Testis (tissue), 3 donors: Measurements from ENCODE around the gene SLC29A3. TPM values are rescaled to one million over a fixed set of nuclear protein-coding genes. Genes with fewer than 3 reads are reported as not detected.

Experiments
- DNase-seq: peaks from one replicate; pipeline ENCODE4 v3.0.0-alpha.2; 2019
- H3K27ac ChIP-seq, 2 donors: fragments of 200-600 bp; sonication (generic); one replicate each; pipeline ENCODE4 v1.5.1; 2019
- H3K27me3 ChIP-seq: fragments of 200-600 bp; sonication (generic); one replicate; pipeline ENCODE4 v1.5.1; 2019
- H3K36me3 ChIP-seq: fragments of 200-600 bp; sonication (generic); one replicate; pipeline ENCODE4 v1.5.1; 2017; ENCODE audit warnings: low read depth; ENCODE audit errors: missing control alignments
- H3K4me1 ChIP-seq: fragments of 200-600 bp; sonication (generic); one replicate; pipeline ENCODE4 v1.5.1; 2019
- H3K4me3 ChIP-seq, 2 donors: fragments of 200-600 bp; sonication (generic); one replicate each; pipeline ENCODE4 v1.5.1; 2017 to 2019
- H3K9me3 ChIP-seq: fragments of 200-600 bp; sonication (generic); one replicate; pipeline ENCODE4 v1.5.1; 2017
- POLR2A ChIP-seq: fragments of 450-650 bp; IDR thresholded peaks from one replicate; pipeline ENCODE4 v1.6.1; 2017; ENCODE audit warnings: antibody characterized with exemption, mild to moderate bottlenecking, moderate library complexity
- WGBS, 2 donors: methylation state at CpG; one replicate each; pipeline ENCODE4 v1.1.5; 2018; 5-methylcytosine and 5-hydroxymethylcytosine counted together
- intact Hi-C: fragments of 100-400 bp; cut with DNase I; formaldehyde crosslinking; loops from one replicate; pipeline ENCODE4 v1.15.1; 2023; ENCODE audit warnings: low total_unique reads
- polyA plus RNA-seq: library from polyadenylated mRNA; stranded (reverse); fragments of 350-450 nt; fragmentation: Illumina TruSeq; extraction: RNeasy Lipid Tissue Mini Kit (QIAGEN cat#74804); gene quantifications from one replicate; pipeline ENCODE4 v1.2.3, GENCODE V29; 2014; ENCODE audit warnings: low read depth, low replicate concordance; ENCODE audit not compliant: insufficient read depth
- total RNA-seq, 2 donors: library from RNA; depleted of rRNA; stranded (reverse); fragments of >200 nt; gene quantifications; one replicate each; pipeline ENCODE4 v1.2.3, GENCODE V29; 2016
- TF ChIP-seq, protein P1 (sequence below), 3 experiments: fragments of 450-650 bp in 2 of 3; fragments of 200-600 bp in 1 of 3; sonication (generic) in 1 of 3; IDR thresholded peaks; one replicate each; pipeline ENCODE4 v1.5.1; 2016 to 2019; ENCODE audit warnings: antibody characterized with exemption in 3 of 3, mild to moderate bottlenecking in 2 of 3, moderate library complexity in 1 of 3

Gene SLC29A3
- total and polyA plus RNA-seq, 3 donors from 2014 or later, result 10.7 to 14.0 (median 12.7) TPM

DNA sequence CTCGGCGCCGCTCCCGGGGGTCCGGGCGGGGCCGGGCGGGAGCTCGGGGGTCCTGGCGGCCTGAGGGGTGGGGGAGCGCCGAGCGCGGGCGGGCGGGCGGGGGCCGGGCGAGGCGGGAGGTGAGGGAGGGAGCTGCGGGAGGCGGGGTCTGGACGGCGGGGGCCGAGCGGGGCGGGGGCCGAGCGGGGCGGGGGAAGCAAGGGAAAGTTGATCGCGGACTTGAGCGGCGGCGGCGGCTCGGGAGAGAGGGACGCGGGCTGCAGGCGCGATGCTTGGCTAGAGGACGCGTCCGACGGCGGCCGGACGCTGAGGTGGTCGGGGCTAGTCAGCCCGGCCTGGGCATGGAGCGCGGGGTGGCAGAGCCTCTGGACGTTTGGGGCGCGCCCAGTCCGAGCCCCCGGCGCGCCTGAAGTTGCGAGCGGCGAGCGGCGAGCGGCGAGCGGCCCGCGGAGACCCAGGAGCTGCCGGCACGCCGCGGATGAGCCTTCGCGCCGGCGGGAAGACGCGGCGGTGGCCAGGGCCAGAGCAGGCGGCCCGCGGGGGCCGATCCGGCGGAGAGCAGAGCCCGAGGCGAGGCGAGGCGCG, 77.7 kb downstream of the SLC29A3 start, which contains the start of gene CDH23:
Gene CDH23, plus strand, starts transcription at position 210 of the 585 bp plus-strand sequence. CDS start 42,912 bp downstream, outside the sequence.
- Histone ChIP-seq H3K9me3 (no peaks in the 10 kb centered on the region), H3K27ac (peak within 1 kb of the TSS; percentile 63 to 69), H3K4me3 (peak within 1 kb of the TSS; percentile 55 to 64), H3K36me3 (no peaks in the 10 kb centered on the region), H3K4me1 (peaks cover 11% of the 10 kb centered on the region), H3K27me3 (no peaks in the 10 kb centered on the region)
- TF ChIP-seq, protein P1, sequence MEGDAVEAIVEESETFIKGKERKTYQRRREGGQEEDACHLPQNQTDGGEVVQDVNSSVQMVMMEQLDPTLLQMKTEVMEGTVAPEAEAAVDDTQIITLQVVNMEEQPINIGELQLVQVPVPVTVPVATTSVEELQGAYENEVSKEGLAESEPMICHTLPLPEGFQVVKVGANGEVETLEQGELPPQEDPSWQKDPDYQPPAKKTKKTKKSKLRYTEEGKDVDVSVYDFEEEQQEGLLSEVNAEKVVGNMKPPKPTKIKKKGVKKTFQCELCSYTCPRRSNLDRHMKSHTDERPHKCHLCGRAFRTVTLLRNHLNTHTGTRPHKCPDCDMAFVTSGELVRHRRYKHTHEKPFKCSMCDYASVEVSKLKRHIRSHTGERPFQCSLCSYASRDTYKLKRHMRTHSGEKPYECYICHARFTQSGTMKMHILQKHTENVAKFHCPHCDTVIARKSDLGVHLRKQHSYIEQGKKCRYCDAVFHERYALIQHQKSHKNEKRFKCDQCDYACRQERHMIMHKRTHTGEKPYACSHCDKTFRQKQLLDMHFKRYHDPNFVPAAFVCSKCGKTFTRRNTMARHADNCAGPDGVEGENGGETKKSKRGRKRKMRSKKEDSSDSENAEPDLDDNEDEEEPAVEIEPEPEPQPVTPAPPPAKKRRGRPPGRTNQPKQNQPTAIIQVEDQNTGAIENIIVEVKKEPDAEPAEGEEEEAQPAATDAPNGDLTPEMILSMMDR (IDR thresholded peaks at IDR 0.05), result no peak
- TF ChIP-seq POLR2A, result no peak
- 0% methylated on average over 6 to 86 of the region's 91 CpGs for WGBS, 2 donors
- intact Hi-C loops, result loop anchor here (5.0 to 10.0 kb wide), 2 partner anchors 175 to 418 kb away; no protein-coding TSS in a partner anchor
- peak; percentile 73 for DNase-seq

DNA sequence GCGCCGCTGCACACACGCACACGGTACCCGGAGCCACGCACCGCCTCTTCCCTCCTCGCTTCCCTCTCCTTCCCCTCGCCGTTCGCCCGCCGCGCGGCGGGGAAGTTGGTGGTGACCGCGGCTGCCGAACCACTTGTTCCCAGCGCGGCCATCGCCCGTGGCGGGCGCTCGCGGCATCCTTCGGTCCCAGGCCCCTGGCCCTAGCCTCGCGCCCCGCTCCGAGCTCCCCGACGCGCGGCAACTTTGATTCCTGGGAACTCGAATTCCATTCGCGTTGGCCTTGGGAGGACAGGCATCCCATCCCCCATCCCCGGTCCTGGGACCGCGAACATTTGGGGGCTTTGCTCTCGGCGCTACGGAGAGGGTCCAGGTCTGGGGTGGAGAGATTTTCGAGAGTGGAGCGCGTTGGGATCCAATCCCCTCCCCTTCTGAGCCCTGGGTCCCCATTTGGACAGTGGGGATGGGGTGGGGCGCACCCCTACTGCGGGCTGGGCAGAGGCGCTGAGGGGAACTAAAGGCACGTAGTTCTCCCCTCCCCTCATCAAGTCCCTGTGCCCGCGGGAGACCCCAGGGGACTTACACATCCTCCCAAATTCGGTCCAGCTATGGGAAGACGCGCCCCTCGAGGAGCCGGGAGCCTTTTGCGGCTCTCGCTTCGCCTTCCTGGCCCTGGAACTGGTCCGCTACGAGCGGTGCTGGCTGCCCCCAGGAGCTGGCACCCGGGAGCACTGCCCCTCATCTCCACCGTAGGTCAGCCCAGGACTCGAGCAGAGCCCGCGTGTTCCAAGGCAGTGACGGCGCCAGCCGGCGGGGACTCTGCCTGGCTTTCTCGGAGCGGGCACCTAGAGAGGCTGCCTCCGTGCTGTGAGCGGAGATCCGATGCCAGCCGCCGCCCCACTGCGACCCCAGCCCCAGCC, 78.5 kb downstream of the SLC29A3 start:
- no peak for TF ChIP-seq POLR2A
- TF ChIP-seq, protein P1 (IDR thresholded peaks at IDR 0.05), result no peak
- 1 to 2% methylated on average over 19 to 76 of the region's 82 CpGs for WGBS, 2 donors
- H3K27me3 ChIP-seq, result no peaks in the 10 kb centered on the region
- no peaks in the 10 kb centered on the region for H3K9me3 ChIP-seq
- H3K4me3 ChIP-seq, result peak overlapping the region; percentile 55 to 64
- H3K36me3 ChIP-seq, result no peaks in the 10 kb centered on the region
- peak; percentile 43 for DNase-seq
- H3K27ac ChIP-seq, result peak overlapping the region in 1 of 2 donors; percentile 69
- H3K4me1 ChIP-seq, result peaks cover 11% of the 10 kb centered on the region
- intact Hi-C loops, result loop anchor here (5.0 to 10.0 kb wide), 2 partner anchors 175 to 417 kb away; no protein-coding TSS in a partner anchor

DNA sequence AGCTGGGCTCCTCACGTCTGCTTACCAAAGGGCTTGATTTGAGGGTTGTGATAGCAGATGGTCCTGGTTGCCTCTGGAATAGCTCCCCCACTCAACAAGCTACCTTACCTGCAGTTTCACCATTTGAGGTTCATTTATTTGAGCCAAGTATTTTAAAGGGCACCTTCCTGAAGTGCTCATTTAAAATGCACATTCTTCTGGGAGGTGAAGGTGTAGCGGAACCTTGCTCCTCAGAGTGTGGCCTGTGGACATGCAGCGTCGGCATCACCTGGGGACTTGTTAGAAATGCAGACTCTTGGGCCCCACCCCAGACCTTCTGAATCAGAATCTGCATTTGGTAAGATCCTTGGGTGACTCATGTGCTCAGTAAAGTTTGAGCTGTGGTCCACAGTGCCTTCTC, 79.9 kb downstream of the SLC29A3 start:
- 82 to 84% methylated on average over 4 of the region's 4 CpGs for WGBS, 2 donors
- Histone ChIP-seq H3K9me3 (no peaks in the 10 kb centered on the region), H3K27ac (no peak overlapping the region), H3K4me3 (no peak overlapping the region), H3K27me3 (no peaks in the 10 kb centered on the region), H3K4me1 (peaks cover 11% of the 10 kb centered on the region), H3K36me3 (no peaks in the 10 kb centered on the region)
- TF ChIP-seq, protein P1 (IDR thresholded peaks at IDR 0.05), result no peak
- no peak for TF ChIP-seq POLR2A
- intact Hi-C loops, result loop anchor here (5.0 to 10.0 kb wide), 2 partner anchors 173 to 416 kb away; no protein-coding TSS in a partner anchor
- DNase-seq, result no peak

DNA sequence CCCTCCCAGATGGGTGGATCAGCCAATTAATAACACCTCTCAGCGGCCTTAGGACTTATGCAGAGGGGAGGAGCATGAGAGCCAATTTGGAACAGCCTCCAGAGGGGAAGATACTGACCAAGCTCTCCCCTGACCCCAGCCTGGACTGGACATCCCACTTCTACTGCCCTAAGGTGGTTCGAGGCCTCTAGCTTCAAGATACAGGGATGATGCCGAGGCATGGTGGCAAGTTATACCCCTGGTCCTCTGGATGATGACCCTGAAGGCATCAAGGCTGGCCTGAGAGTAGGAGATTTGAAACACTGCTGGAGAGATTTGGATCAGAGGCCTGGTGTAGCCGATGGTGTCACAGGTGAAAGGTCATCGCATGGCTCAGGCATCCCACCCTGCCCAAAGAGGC, 80.9 kb downstream of the SLC29A3 start:
- intact Hi-C loops, result loop anchor here (5.0 to 10.0 kb wide), 2 partner anchors 172 to 415 kb away; no protein-coding TSS in a partner anchor
- Histone ChIP-seq H3K4me3 (no peak overlapping the region), H3K27me3 (no peaks in the 10 kb centered on the region), H3K36me3 (no peaks in the 10 kb centered on the region), H3K4me1 (peaks cover 11% of the 10 kb centered on the region), H3K27ac (no peak overlapping the region), H3K9me3 (no peaks in the 10 kb centered on the region)
- no peak for TF ChIP-seq POLR2A
- no peak for DNase-seq
- 97 to 100% methylated on average over 2 to 5 of the region's 5 CpGs for WGBS, 2 donors

DNA sequence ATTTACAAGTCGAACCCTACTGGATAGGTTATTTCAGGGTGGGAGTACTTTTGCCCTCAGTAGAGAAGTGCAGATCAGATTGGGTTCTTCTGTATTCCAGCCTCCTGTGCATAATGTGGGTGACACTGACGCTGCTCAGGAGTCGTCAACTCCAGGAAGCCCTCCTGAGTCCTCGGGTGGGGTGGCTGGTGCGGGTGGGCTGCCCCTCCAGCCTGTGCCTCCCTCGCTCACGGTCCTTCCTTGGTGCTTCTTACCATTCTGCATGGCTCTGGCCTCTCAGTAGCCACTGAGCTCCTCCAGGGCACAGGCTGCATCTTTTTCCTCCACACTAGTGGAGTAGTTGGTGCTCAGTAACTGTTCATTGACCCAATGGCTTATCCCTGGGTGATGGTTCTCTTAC, 82.0 kb downstream of the SLC29A3 start:
- peaks cover 17% of the 10 kb centered on the region for H3K4me1 ChIP-seq
- no peak for DNase-seq
- no peaks in the 10 kb centered on the region for H3K36me3 ChIP-seq
- H3K9me3 ChIP-seq, result no peaks in the 10 kb centered on the region
- WGBS, 2 donors, result 87 to 90% methylated on average over 7 of the region's 7 CpGs
- TF ChIP-seq, protein P1 (IDR thresholded peaks at IDR 0.05), result no peak
- TF ChIP-seq POLR2A, result no peak
- H3K27ac ChIP-seq, result no peak overlapping the region
- H3K27me3 ChIP-seq, result no peaks in the 10 kb centered on the region
- intact Hi-C loops, result no loop called here
- no peak overlapping the region for H3K4me3 ChIP-seq
